Measurements from ENCODE around the gene LHPP.

- TF ChIP-seq, protein P1, sequence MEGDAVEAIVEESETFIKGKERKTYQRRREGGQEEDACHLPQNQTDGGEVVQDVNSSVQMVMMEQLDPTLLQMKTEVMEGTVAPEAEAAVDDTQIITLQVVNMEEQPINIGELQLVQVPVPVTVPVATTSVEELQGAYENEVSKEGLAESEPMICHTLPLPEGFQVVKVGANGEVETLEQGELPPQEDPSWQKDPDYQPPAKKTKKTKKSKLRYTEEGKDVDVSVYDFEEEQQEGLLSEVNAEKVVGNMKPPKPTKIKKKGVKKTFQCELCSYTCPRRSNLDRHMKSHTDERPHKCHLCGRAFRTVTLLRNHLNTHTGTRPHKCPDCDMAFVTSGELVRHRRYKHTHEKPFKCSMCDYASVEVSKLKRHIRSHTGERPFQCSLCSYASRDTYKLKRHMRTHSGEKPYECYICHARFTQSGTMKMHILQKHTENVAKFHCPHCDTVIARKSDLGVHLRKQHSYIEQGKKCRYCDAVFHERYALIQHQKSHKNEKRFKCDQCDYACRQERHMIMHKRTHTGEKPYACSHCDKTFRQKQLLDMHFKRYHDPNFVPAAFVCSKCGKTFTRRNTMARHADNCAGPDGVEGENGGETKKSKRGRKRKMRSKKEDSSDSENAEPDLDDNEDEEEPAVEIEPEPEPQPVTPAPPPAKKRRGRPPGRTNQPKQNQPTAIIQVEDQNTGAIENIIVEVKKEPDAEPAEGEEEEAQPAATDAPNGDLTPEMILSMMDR (IDR thresholded peaks at IDR 0.05): no peak
- no peak for TF ChIP-seq POLR2A (IDR thresholded peaks at IDR 0.05)
Observed at GRCh38 chr10:124551097-124551496, 89.5 kb downstream of the LHPP start.
